H1 (cell line): ENCODE results near the gene ZNF536. TPM values are rescaled to one million over a fixed set of nuclear protein-coding genes. Genes with fewer than 3 reads are reported as not detected.

Source experiments
- CTCF ChIA-PET: fragments of 300-600 bp; sonication (Branson Sonifier 250); formaldehyde crosslinking; loops from one replicate; lab custom pipeline; 2021; ENCODE audit not compliant: partially characterized antibody; lab: Charles Lee
- POLR2A ChIA-PET: fragments of 300-600 bp; sonication (Branson Sonifier 250); formaldehyde crosslinking; loops from one replicate; lab custom pipeline; 2021; ENCODE audit warnings: inconsistent platforms; ENCODE audit not compliant: partially characterized antibody; lab: Charles Lee
- DNase-seq, 2 experiments: peaks; one replicate each; pipeline versions ENCODE4 v3.0.0 to v3.0.0-alpha.2; 2010 to 2022; ENCODE audit warnings: low spot score in 2 of 2, low read depth in 1 of 2, mixed read lengths in 1 of 2
- FAIRE-seq: peaks from 2 replicates; lab custom pipeline; 2011; peaks lifted over from hg19 to GRCh38; lab: Jason Lieb, UNC
- H2AFZ ChIP-seq: 2 replicates; pipeline ENCODE4 v1.8.1; 2012; ENCODE audit warnings: low read length, inconsistent platforms
- H2AK5ac ChIP-seq: 2 replicates; pipeline ENCODE4 v1.6.1; 2013; ENCODE audit warnings: low read depth, low read length
- H2BK120ac ChIP-seq: replicated peaks from 2 replicates; pipeline ENCODE3; 2013; ENCODE audit warnings: low read depth, low read length, inconsistent platforms
- H2BK12ac ChIP-seq: 2 replicates; pipeline ENCODE4 v1.6.1; 2013; ENCODE audit warnings: low read depth, low read length
- H2BK15ac ChIP-seq: 2 replicates; pipeline ENCODE4 v1.6.1; 2013; ENCODE audit warnings: low read length
- H2BK20ac ChIP-seq: 2 replicates; pipeline ENCODE4 v1.6.1; 2013; ENCODE audit warnings: low read length
- H2BK5ac ChIP-seq: 2 replicates; pipeline ENCODE4 v1.6.1; 2013; ENCODE audit warnings: low read depth, low read length
- H3K14ac ChIP-seq: 2 replicates; pipeline ENCODE4 v1.6.1; 2013; ENCODE audit warnings: inconsistent platforms; ENCODE audit not compliant: insufficient read length
- H3K18ac ChIP-seq: 2 replicates; pipeline ENCODE4 v1.6.1; 2013; ENCODE audit warnings: low read length; ENCODE audit errors: extremely low read depth
- H3K23ac ChIP-seq: 2 replicates; pipeline ENCODE4 v1.6.1; 2013; ENCODE audit warnings: inconsistent platforms; ENCODE audit not compliant: insufficient read length
- H3K23me2 ChIP-seq: 2 replicates; pipeline ENCODE4 v1.6.1; 2013; ENCODE audit warnings: low read depth, low read length
- H3K27ac ChIP-seq: 2 replicates; pipeline ENCODE4 v1.6.1; 2011; ENCODE audit warnings: low read depth, low read length, inconsistent platforms
- H3K27me3 ChIP-seq, 4 experiments: replicated peaks in 1 of 4; 1 replicate in 1 of 4; 2 replicates in 3 of 4; pipeline versions ENCODE4 v1.6.1 to v1.8.1; 2011 to 2013; ENCODE audit warnings: low read length in 3 of 4, mild to moderate bottlenecking in 3 of 4, inconsistent platforms in 2 of 4, mixed read lengths in 2 of 4, moderate library complexity in 1 of 4; ENCODE audit not compliant: control insufficient read depth in 3 of 4, insufficient read depth in 3 of 4; ENCODE audit errors: extremely low read depth in 1 of 4
- H3K36me3 ChIP-seq, 4 experiments: 2 replicates each; pipeline versions ENCODE4 v1.6.1 to v1.8.1; 2011 to 2013; ENCODE audit warnings: mild to moderate bottlenecking in 4 of 4, low read length in 3 of 4, moderate library complexity in 2 of 4, control low read depth in 1 of 4, inconsistent platforms in 1 of 4; ENCODE audit not compliant: insufficient read depth in 4 of 4, control insufficient read depth in 2 of 4
- H3K4ac ChIP-seq: replicated peaks from 2 replicates; pipeline ENCODE3; 2013; ENCODE audit warnings: low read length, low read depth, mixed read lengths, inconsistent platforms; ENCODE audit not compliant: insufficient read length
- H3K4me1 ChIP-seq, 4 experiments: replicated peaks in 1 of 4; 1 replicate in 1 of 4; 2 replicates in 3 of 4; pipeline versions ENCODE4 v1.6.1 to v1.8.1; 2011 to 2013; ENCODE audit warnings: low read length in 3 of 4, inconsistent platforms in 2 of 4, mixed read lengths in 1 of 4; ENCODE audit not compliant: insufficient read depth in 4 of 4, control insufficient read depth in 3 of 4
- H3K4me2 ChIP-seq, 2 experiments: 2 replicates each; pipeline versions ENCODE4 v1.6.1 to v1.8.1; 2011 to 2013; ENCODE audit warnings: low read depth in 2 of 2, low read length in 2 of 2, control low read depth in 1 of 2, inconsistent platforms in 1 of 2, mild to moderate bottlenecking in 1 of 2; ENCODE audit not compliant: insufficient read depth in 1 of 2
- H3K4me3 ChIP-seq, 4 experiments: fragments of 200-600, 300-600 bp in 1 of 4; sonication (generic), shearing (Covaris generic), sonication (Bioruptor Twin) in 1 of 4; 2 replicates each; pipeline versions ENCODE4 v1.5.1 to v1.8.1; 2011 to 2016; ENCODE audit warnings: low read length in 4 of 4, low read depth in 3 of 4, control low read depth in 2 of 4, inconsistent platforms in 2 of 4, mild to moderate bottlenecking in 2 of 4, mixed read lengths in 1 of 4, moderate library complexity in 1 of 4; ENCODE audit not compliant: insufficient read depth in 2 of 4; ENCODE audit errors: extremely low read depth in 1 of 4
- H3K56ac ChIP-seq: replicated peaks from 2 replicates; pipeline ENCODE3; 2013; ENCODE audit warnings: low read depth, mild to moderate bottlenecking, mixed read lengths, low read length, inconsistent platforms; ENCODE audit not compliant: insufficient read length
- H3K79me1 ChIP-seq: 2 replicates; pipeline ENCODE4 v1.6.1; 2013; ENCODE audit warnings: low read depth, low read length, control low read depth
- H3K79me2 ChIP-seq, 2 experiments: 2 replicates each; pipeline versions ENCODE4 v1.6.1 to v1.8.1; 2012 to 2013; ENCODE audit warnings: low read length in 2 of 2, mild to moderate bottlenecking in 2 of 2, inconsistent platforms in 1 of 2; ENCODE audit not compliant: insufficient read depth in 2 of 2, control insufficient read depth in 1 of 2
- H3K9ac ChIP-seq, 4 experiments: replicated peaks in 1 of 4; 1 replicate in 1 of 4; 2 replicates in 3 of 4; pipeline versions ENCODE4 v1.6.1 to v1.8.1; 2011 to 2013; ENCODE audit warnings: low read depth in 3 of 4, low read length in 3 of 4, control low read depth in 2 of 4, mild to moderate bottlenecking in 2 of 4, moderate library complexity in 2 of 4, inconsistent platforms in 1 of 4; ENCODE audit errors: extremely low read depth in 1 of 4
- H3K9me3 ChIP-seq, 2 experiments: 2 replicates each; pipeline versions ENCODE4 v1.6.1 to v1.8.1; 2012 to 2013; ENCODE audit warnings: mild to moderate bottlenecking in 2 of 2, moderate library complexity in 2 of 2, control low read depth in 1 of 2, inconsistent platforms in 1 of 2, low read depth in 1 of 2, low read length in 1 of 2, mixed read lengths in 1 of 2; ENCODE audit not compliant: insufficient read depth in 2 of 2
- H4K20me1 ChIP-seq, 2 experiments: replicated peaks in 1 of 2; 2 replicates each; pipeline versions ENCODE3 to v1.8.1; 2011 to 2013; ENCODE audit warnings: inconsistent platforms in 2 of 2, low read length in 2 of 2, mild to moderate bottlenecking in 1 of 2; ENCODE audit not compliant: insufficient read depth in 2 of 2, control insufficient read depth in 1 of 2
- H4K5ac ChIP-seq: 2 replicates; pipeline ENCODE4 v1.6.1; 2013; ENCODE audit warnings: low read length, low read depth, mixed read lengths, inconsistent platforms; ENCODE audit not compliant: insufficient read length
- H4K8ac ChIP-seq: 2 replicates; pipeline ENCODE4 v1.8.0; 2013; ENCODE audit warnings: mild to moderate bottlenecking, moderate library complexity, low read length, inconsistent platforms; ENCODE audit not compliant: insufficient read depth; ENCODE audit errors: extremely low read depth
- H4K91ac ChIP-seq: replicated peaks from 2 replicates; pipeline ENCODE3; 2013; ENCODE audit warnings: low read length, mixed read lengths, inconsistent platforms; ENCODE audit not compliant: insufficient read length
- BACH1 ChIP-seq: IDR thresholded peaks from 2 replicates; pipeline ENCODE4 v1.6.1; 2012; ENCODE audit warnings: low read length, improper control_type of control experiment
- MAFK ChIP-seq: IDR thresholded peaks from 2 replicates; pipeline ENCODE4 v1.6.1; 2012; ENCODE audit warnings: low read depth, mild to moderate bottlenecking, improper control_type of control experiment, low read length
- POLR2A ChIP-seq, 2 experiments: IDR thresholded peaks; 1 replicate in 1 of 2; 2 replicates in 1 of 2; pipeline ENCODE4 v1.6.1; 2011; ENCODE audit warnings: low read depth in 2 of 2, low read length in 2 of 2, mild to moderate bottlenecking in 2 of 2; ENCODE audit errors: control extremely low read depth in 1 of 2
- POLR2AphosphoS5 ChIP-seq: IDR thresholded peaks from 2 replicates; pipeline ENCODE4 v1.6.1; 2011; ENCODE audit warnings: low read depth, low read length
- RNF2 ChIP-seq: fragments of 200-900, 300-1000 bp; sonication (generic); IDR thresholded peaks from 2 replicates; pipeline ENCODE4 v1.7.1; 2016; ENCODE audit warnings: borderline replicate concordance, low read depth, mild to moderate bottlenecking, antibody characterized with exemption, low read length; ENCODE audit not compliant: poor library complexity, severe bottlenecking; ENCODE audit errors: missing control alignments
- TAF7 ChIP-seq: optimal IDR thresholded peaks from 2 replicates; pipeline ENCODE3; 2011; ENCODE audit warnings: low read depth, mild to moderate bottlenecking, inconsistent platforms, low read length, moderate library complexity, borderline replicate concordance
- WGBS, 2 experiments: shearing (Covaris generic) in 1 of 2; methylation state at CpG; one replicate each; pipeline versions ENCODE4 v1.1.6 to v1.1.7; 2013 to 2015; ENCODE audit warnings: low lambda C conversion rate in 2 of 2, mixed read lengths in 2 of 2, inconsistent platforms in 1 of 2, low coverage in 1 of 2, missing lambda C conversion rate in 1 of 2; ENCODE audit not compliant: insufficient replicate concordance in 2 of 2, insufficient coverage in 1 of 2, insufficient read length in 1 of 2; ENCODE audit errors: extremely low coverage in 1 of 2, missing lambda C conversion rate in 1 of 2; 5-methylcytosine and 5-hydroxymethylcytosine counted together
- polyA plus RNA-seq, 7 experiments: library from polyadenylated mRNA; depleted of rRNA in 3 of 7; stranded (reverse) in 5 of 7; unstranded in 2 of 7; fragments of >200 nt in 5 of 7; fragments of 200-250 nt in 2 of 7; gene quantifications; 1 replicate in 5 of 7; 2 replicates in 1 of 7; 4 replicates in 1 of 7; pipeline versions ENCODE4 v1.2.1 to v1.2.3, GENCODE V29; 2011 to 2013; ENCODE audit warnings: missing spikeins in 2 of 7, mixed read lengths in 2 of 7
- total RNA-seq: library from RNA; stranded (reverse); fragmentation: NEBNext Ultra II Directional; extraction: Animal tissue kit (Norgen Biotek cat#: 25700); gene quantifications from 2 replicates; pipeline ENCODE4 v1.2.1, GENCODE V29; 2021

The ZNF536 gene
- total and polyA plus RNA-seq, 2 of the 8 experiments (the other 6 are each of a cell fraction or from before 2014, with no cell fraction given), result 0.09 to 0.11 TPM

- no peak overlapping the region for H3K4me2 ChIP-seq
- H3K23ac ChIP-seq, result no peak overlapping the region
- H3K23me2 ChIP-seq, result no peaks in the 10 kb centered on the region
- H3K79me2 ChIP-seq, result no peaks in the 10 kb centered on the region
- no peak overlapping the region for H3K9ac ChIP-seq
- H4K91ac ChIP-seq, result no peak overlapping the region
- H3K79me1 ChIP-seq, result no peaks in the 10 kb centered on the region
- no peaks in the 10 kb centered on the region for H4K20me1 ChIP-seq
- WGBS, 2 experiments, result 92% methylated on average over 3 of the region's 3 CpGs; no CpG with 5 or more reads in 1 of the 2 experiments
- ChIA-PET POLR2A (no interaction called here), CTCF (no interaction called here)
- no peak overlapping the region for H4K8ac ChIP-seq
- no peak overlapping the region for H2AK5ac ChIP-seq
- no peak for FAIRE-seq
- no peak overlapping the region for H3K4ac ChIP-seq
- no peak for DNase-seq
- no peak overlapping the region for H3K56ac ChIP-seq
- no peak overlapping the region for H2BK15ac ChIP-seq
- H2BK120ac ChIP-seq, result no peak overlapping the region
- no peak for TF ChIP-seq BACH1
- TF ChIP-seq TAF7, result no peak
- no peak for TF ChIP-seq POLR2A (IDR thresholded peaks at IDR 0.05; ENCODE audit: control extremely low read depth in 1 of 2, low read depth in 2 of 2, low read length in 2 of 2)
- TF ChIP-seq RNF2, result no peak
- TF ChIP-seq MAFK, result no peak
- TF ChIP-seq POLR2AphosphoS5, result no peak
- H3K4me3 ChIP-seq, result no peak overlapping the region
- no peak overlapping the region for H3K18ac ChIP-seq
- no peaks in the 10 kb centered on the region for H3K27me3 ChIP-seq
- no peaks in the 10 kb centered on the region for H3K9me3 ChIP-seq
- H3K36me3 ChIP-seq, result no peaks in the 10 kb centered on the region
- no peak overlapping the region for H2BK5ac ChIP-seq
- H2AFZ ChIP-seq, result no peak overlapping the region
- H3K4me1 ChIP-seq, result peaks cover 0 to 4% (median 2%) of the 10 kb centered on the region in 4 experiments; a peak in 1 of 7 replicates
- H3K27ac ChIP-seq, result no peak overlapping the region
- H2BK12ac ChIP-seq, result no peak overlapping the region
- no peak overlapping the region for H2BK20ac ChIP-seq
- no peak overlapping the region for H4K5ac ChIP-seq
- no peak overlapping the region for H3K14ac ChIP-seq
Observed at GRCh38 chr19:30529876-30530275, 157.7 kb downstream of the ZNF536 start.
